ENCODE data around the gene AUNIP. TPM values are rescaled to one million over a fixed set of nuclear protein-coding genes. Genes with fewer than 3 reads are reported as not detected.

The AUNIP gene
- total RNA-seq, 2 experiments from 2014 or later = 8.8 to 10.3 TPM

DNA sequence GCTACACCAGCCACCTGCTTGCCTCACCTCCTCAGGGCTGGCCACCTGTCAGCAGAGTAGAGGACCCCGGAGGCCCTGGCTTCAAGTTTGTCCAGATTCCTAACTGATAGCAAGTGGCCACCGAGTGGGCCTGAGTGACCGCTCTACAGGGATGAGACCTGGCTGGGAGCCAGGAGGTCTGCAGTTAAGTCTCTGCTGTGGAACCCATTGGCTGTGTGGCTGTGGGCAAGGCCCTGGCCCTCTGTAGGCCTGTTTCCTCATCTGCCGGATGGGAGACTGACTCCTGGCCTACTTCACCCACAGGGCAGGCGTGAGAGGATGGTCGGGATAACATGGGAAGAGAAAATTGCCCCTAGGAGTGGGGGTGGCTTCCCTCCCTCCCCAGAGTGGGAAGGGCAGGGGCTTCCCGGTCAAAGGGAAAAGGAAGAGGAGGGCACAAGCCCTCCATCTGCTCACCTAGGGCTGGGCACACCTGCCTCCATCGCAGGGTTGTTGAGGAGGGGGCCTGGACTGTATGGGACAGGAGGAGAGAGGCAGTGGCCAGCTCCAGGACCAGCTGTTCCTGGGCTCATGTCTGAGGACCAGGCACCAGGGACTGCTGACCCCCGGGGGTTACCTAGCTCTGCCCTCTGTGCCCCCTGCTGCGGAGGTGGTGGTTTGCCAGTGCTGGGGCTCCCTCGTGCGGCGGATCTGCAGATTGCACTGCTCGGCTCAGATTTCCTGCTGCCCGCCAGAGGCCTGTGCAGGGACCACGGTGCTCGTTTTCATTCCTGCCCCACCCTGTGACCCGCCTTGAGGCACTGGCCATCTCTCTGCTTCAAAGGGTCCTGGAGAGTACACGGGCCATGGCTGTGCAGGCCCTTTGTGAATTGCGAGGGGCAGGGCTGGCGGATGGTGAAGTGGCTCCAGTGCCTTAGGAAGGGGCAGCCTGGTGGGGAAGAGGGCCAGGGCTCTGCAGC, 48.6 kb downstream of the AUNIP start:
- Mint-ChIP-seq H3K36me3 (ENCODE audit: low read depth) (peaks cover 4% of the 10 kb centered on the region), H3K4me1 (ENCODE audit: low read depth) (no peaks in the 10 kb centered on the region), H3K27ac (no peak overlapping the region), H3K27me3 (no peaks in the 10 kb centered on the region), H3K4me3 (no peak overlapping the region), H3K9me3 (no peaks in the 10 kb centered on the region)
- ChIA-PET CTCF (interaction anchor here (0.6 to 3.5 kb wide), 21 partner anchors 8 to 384 kb away, joined by 3 to 37 read pairs (median 4); partner anchors contain the start of genes MAN1C1, MTFR1L and SELENON), POLR2A (interaction anchor here (0.9 to 1.9 kb wide), 2 partner anchors 263 to 316 kb away, joined by 3 to 5 read pairs; no protein-coding TSS in a partner anchor)
- ATAC-seq (peak; percentile 95), DNase-seq (peak; percentile 89)
- intact Hi-C loops (cut with micrococcal nuclease) = loop anchor here (5.0 kb wide), 1 partner anchor 308 kb away; no protein-coding TSS in a partner anchor
- TF ChIP-seq, protein P1, sequence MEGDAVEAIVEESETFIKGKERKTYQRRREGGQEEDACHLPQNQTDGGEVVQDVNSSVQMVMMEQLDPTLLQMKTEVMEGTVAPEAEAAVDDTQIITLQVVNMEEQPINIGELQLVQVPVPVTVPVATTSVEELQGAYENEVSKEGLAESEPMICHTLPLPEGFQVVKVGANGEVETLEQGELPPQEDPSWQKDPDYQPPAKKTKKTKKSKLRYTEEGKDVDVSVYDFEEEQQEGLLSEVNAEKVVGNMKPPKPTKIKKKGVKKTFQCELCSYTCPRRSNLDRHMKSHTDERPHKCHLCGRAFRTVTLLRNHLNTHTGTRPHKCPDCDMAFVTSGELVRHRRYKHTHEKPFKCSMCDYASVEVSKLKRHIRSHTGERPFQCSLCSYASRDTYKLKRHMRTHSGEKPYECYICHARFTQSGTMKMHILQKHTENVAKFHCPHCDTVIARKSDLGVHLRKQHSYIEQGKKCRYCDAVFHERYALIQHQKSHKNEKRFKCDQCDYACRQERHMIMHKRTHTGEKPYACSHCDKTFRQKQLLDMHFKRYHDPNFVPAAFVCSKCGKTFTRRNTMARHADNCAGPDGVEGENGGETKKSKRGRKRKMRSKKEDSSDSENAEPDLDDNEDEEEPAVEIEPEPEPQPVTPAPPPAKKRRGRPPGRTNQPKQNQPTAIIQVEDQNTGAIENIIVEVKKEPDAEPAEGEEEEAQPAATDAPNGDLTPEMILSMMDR (IDR thresholded peaks at IDR 0.05) = peak; percentile 99

GRCh38 chr1:25809929-25810328, 49.3 kb downstream of the AUNIP start:
- intact Hi-C loops (cut with micrococcal nuclease) = loop anchor here (5.0 kb wide), 1 partner anchor 308 kb away; no protein-coding TSS in a partner anchor
- Mint-ChIP-seq H3K27ac (no peak overlapping the region), H3K9me3 (no peaks in the 10 kb centered on the region), H3K4me3 (no peak overlapping the region), H3K27me3 (no peaks in the 10 kb centered on the region), H3K36me3 (ENCODE audit: low read depth) (peaks cover 5% of the 10 kb centered on the region), H3K4me1 (ENCODE audit: low read depth) (peaks cover 1% of the 10 kb centered on the region)
- ATAC-seq (no peak), DNase-seq (no peak)
- TF ChIP-seq, protein P1 (IDR thresholded peaks at IDR 0.05) = no peak
- ChIA-PET POLR2A (interaction anchor here (1.9 kb wide), 1 partner anchor 262 kb away, joined by 5 read pairs; no protein-coding TSS in a partner anchor), CTCF (interaction anchor here (0.8 to 3.5 kb wide), 15 partner anchors 10 to 383 kb away, joined by 3 to 37 read pairs (median 6); partner anchors contain the start of genes MAN1C1, MTFR1L and SELENON)

DNA sequence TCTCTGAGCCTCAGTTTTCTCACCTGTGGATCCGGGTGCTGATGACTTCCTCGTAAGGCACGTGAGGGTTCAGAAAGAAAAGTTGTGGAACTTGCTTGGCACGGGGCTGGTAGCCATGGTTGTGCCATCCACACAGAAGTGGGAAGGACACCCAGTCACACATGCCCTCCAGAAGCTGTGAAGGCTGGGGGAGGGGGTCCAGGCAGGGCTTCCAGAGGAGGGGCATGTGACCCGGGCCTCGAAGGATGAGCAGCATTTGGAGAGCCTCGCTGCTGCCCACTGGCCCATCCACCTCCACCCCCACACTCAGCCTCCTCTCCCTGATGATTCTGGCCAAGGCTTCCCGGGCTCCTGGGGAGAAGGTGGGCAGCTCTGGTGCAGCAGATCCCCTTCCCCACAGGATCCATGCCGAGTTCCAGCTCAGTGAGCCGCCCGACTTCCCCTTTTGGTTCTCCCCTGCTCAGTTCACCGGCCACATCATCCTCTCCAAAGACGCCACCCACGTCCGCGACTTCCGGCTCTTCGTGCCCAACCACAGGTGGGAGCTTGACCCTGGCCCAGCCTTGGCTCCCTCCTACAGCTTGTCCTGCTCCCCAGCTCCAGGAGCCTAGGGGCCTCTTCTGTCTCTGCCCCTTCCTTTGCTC, 49.9 kb downstream of the AUNIP start:
- ChIA-PET CTCF (interaction anchor here (0.8 to 3.5 kb wide), 16 partner anchors 10 to 382 kb away, joined by 3 to 37 read pairs (median 4); partner anchors contain the start of genes MAN1C1, MTFR1L, PAFAH2 and SELENON), POLR2A (interaction anchor here (1.9 kb wide), 1 partner anchor 262 kb away, joined by 5 read pairs; no protein-coding TSS in a partner anchor)
- Mint-ChIP-seq H3K4me3 (no peak overlapping the region), H3K36me3 (ENCODE audit: low read depth) (peaks cover 3% of the 10 kb centered on the region), H3K27me3 (no peaks in the 10 kb centered on the region), H3K4me1 (ENCODE audit: low read depth) (peaks cover 6% of the 10 kb centered on the region), H3K9me3 (no peaks in the 10 kb centered on the region), H3K27ac (no peak overlapping the region)
- DNase-seq = no peak
- TF ChIP-seq, protein P1 (IDR thresholded peaks at IDR 0.05) = no peak
- ATAC-seq = no peak
- intact Hi-C loops (cut with micrococcal nuclease) = no loop called here

- TF ChIP-seq, protein P1 (IDR thresholded peaks at IDR 0.05) = no peak
- ChIA-PET CTCF (interaction anchor here (0.8 to 3.5 kb wide), 14 partner anchors 9 to 310 kb away, joined by 3 to 37 read pairs (median 3); partner anchors contain the start of genes MTFR1L, PAFAH2 and SELENON), POLR2A (interaction anchor here (0.9 to 1.9 kb wide), 3 partner anchors 86 to 261 kb away, joined by 3 to 5 read pairs (median 3); no protein-coding TSS in a partner anchor)
- Mint-ChIP-seq H3K4me3 (no peak overlapping the region), H3K27ac (no peak overlapping the region), H3K36me3 (ENCODE audit: low read depth) (peaks cover 3% of the 10 kb centered on the region), H3K4me1 (ENCODE audit: low read depth) (peaks cover 11% of the 10 kb centered on the region), H3K9me3 (no peaks in the 10 kb centered on the region), H3K27me3 (no peaks in the 10 kb centered on the region)
- DNase-seq (no peak), ATAC-seq (no peak)
- intact Hi-C loops (cut with micrococcal nuclease) = no loop called here
Observed at GRCh38 chr1:25808481-25809244, 50.6 kb downstream of the AUNIP start.
